PC-9 (cell line): ENCODE data around the gene MTF2. TPM values are rescaled to one million over a fixed set of nuclear protein-coding genes. Genes with fewer than 3 reads are reported as not detected.

Experiments
- BruUV-seq: library from RNA; stranded (reverse); fragments of 400-500 nt; replicated peaks from 2 replicates; lab custom pipeline; 2021; lab: Mats Ljungman, UMichigan
- CTCF ChIA-PET: fragments of 300-600 bp; sonication (Branson Sonifier 250); formaldehyde crosslinking; loops from one replicate; lab custom pipeline; 2022; ENCODE audit warnings: antibody characterized with exemption; lab: Charles Lee
- POLR2A ChIA-PET: fragments of 300-600 bp; sonication (Branson Sonifier 250); formaldehyde crosslinking; loops from one replicate; lab custom pipeline; 2022; ENCODE audit warnings: antibody characterized with exemption; ENCODE audit not compliant: unreplicated experiment; lab: Charles Lee
- DNase-seq, 2 experiments: peaks; one replicate each; pipeline versions ENCODE4 v3.0.0 to v3.0.0-alpha.2; 2015 to 2022; ENCODE audit warnings: mixed read lengths in 1 of 2
- H2AFZ ChIP-seq: fragments of 200-600 bp; sonication (generic); 2 replicates; pipeline ENCODE4 v1.8.1; 2017; ENCODE audit warnings: antibody characterized with exemption
- H3F3A ChIP-seq: fragments of 200-600 bp; sonication (generic); 2 replicates; pipeline ENCODE4 v1.8.1; 2017; ENCODE audit warnings: antibody characterized with exemption, mild to moderate bottlenecking, low read depth; ENCODE audit not compliant: insufficient read depth
- H3K27ac ChIP-seq: fragments of 200-600 bp; sonication (generic); 2 replicates; pipeline ENCODE4 v1.6.1; 2016; ENCODE audit warnings: mixed run types
- H3K27me3 ChIP-seq: fragments of 200-600 bp; sonication (generic); 2 replicates; pipeline ENCODE4 v1.6.1; 2016; ENCODE audit warnings: low read depth, mixed run types; ENCODE audit not compliant: insufficient read depth
- H3K36me3 ChIP-seq: fragments of 200-600 bp; sonication (generic); 2 replicates; pipeline ENCODE4 v1.6.1; 2016; ENCODE audit warnings: low read depth, mixed run types
- H3K4me1 ChIP-seq: fragments of 200-600 bp; sonication (generic); replicated peaks from 2 replicates; pipeline ENCODE4 v1.6.1; 2016; ENCODE audit warnings: mixed run types; ENCODE audit not compliant: insufficient read depth
- H3K4me2 ChIP-seq: fragments of 200-600 bp; sonication (generic); 2 replicates; pipeline ENCODE4 v1.6.1; 2017; ENCODE audit warnings: mixed run types
- H3K4me3 ChIP-seq: fragments of 200-600 bp; sonication (generic); 2 replicates; pipeline ENCODE4 v1.6.1; 2016; ENCODE audit warnings: mixed run types
- H3K79me2 ChIP-seq: fragments of 200-600 bp; sonication (generic); 2 replicates; pipeline ENCODE4 v1.6.1; 2017; ENCODE audit warnings: low read depth, mixed run types
- H3K9me2 ChIP-seq: fragments of 200-600 bp; sonication (generic); 2 replicates; pipeline ENCODE4 v1.8.1; 2017; ENCODE audit warnings: mild to moderate bottlenecking; ENCODE audit not compliant: insufficient read depth
- H3K9me3 ChIP-seq: fragments of 200-600 bp; sonication (generic); 2 replicates; pipeline ENCODE4 v1.8.1; 2016; ENCODE audit warnings: low read depth; ENCODE audit not compliant: insufficient read depth
- H4K20me1 ChIP-seq: fragments of 200-600 bp; sonication (generic); 2 replicates; pipeline ENCODE4 v1.8.1; 2017; ENCODE audit not compliant: insufficient read depth
- CTCF ChIP-seq: fragments of 200-600 bp; sonication (generic); conservative IDR thresholded peaks from 2 replicates; pipeline ENCODE4 v1.6.1; 2017; ENCODE audit warnings: mixed run types, antibody characterized with exemption, mild to moderate bottlenecking, moderate library complexity
- EZH2 ChIP-seq: fragments of 200-600 bp; sonication (generic); IDR thresholded peaks from 2 replicates; pipeline ENCODE4 v1.8.0; 2017; ENCODE audit warnings: antibody characterized with exemption, low read depth
- intact Hi-C: fragments of 100-400 bp; cut with micrococcal nuclease; formaldehyde crosslinking; loops from one replicate; pipeline ENCODE4 v1.10.0; 2022; ENCODE audit not compliant: unreplicated experiment
- total RNA-seq: library from RNA; stranded (reverse); gene quantifications from 2 replicates; pipeline ENCODE4 v1.2.3, GENCODE V29; 2021

MTF2 gene
- total RNA-seq, 1 experiment from 2014 or later, result 31.7 TPM

GRCh38 chr1:93034397-93034796 is 44.7 kb upstream of the MTF2 start:
- BruUV-seq, result no TSS peak
- Histone ChIP-seq H3K9me2 (no peaks in the 10 kb centered on the region), H4K20me1 (no peaks in the 10 kb centered on the region), H3K9me3 (no peaks in the 10 kb centered on the region), H3K79me2 (no peaks in the 10 kb centered on the region), H3K4me2 (no peak overlapping the region), H3F3A (0 out of 2 replicates have a peak, but pooled peaks cover 4% of the 10 kb centered on the region), H3K4me3 (no peak overlapping the region), H3K36me3 (no peaks in the 10 kb centered on the region), H2AFZ (no peak overlapping the region), H3K27me3 (no peaks in the 10 kb centered on the region), H3K27ac (no peak overlapping the region), H3K4me1 (no peaks in the 10 kb centered on the region)
- no peak for DNase-seq
- ChIA-PET POLR2A (no interaction called here), CTCF (no interaction called here)
- intact Hi-C loops, result no loop called here
- TF ChIP-seq CTCF, result no peak
- no peak for TF ChIP-seq EZH2

- no peaks in the 10 kb centered on the region for H4K20me1 ChIP-seq
- no peaks in the 10 kb centered on the region for H3K9me3 ChIP-seq
- intact Hi-C loops, result no loop called here
- no peak for DNase-seq
- no peak overlapping the region for H3K4me3 ChIP-seq
- H3K27ac ChIP-seq, result no peak overlapping the region
- 0 out of 2 replicates have a peak, but pooled peaks cover 4% of the 10 kb centered on the region for H3F3A ChIP-seq
- TF ChIP-seq EZH2 (no peak), CTCF (no peak)
- no peaks in the 10 kb centered on the region for H3K27me3 ChIP-seq
- no peaks in the 10 kb centered on the region for H3K79me2 ChIP-seq
- no peaks in the 10 kb centered on the region for H3K9me2 ChIP-seq
- H3K36me3 ChIP-seq, result no peaks in the 10 kb centered on the region
- H3K4me2 ChIP-seq, result no peak overlapping the region
- no TSS peak for BruUV-seq
- no peak overlapping the region for H2AFZ ChIP-seq
- ChIA-PET CTCF (interaction anchor here (0.5 to 0.6 kb wide), 2 partner anchors 14 to 74 kb away, joined by 4 read pairs; no protein-coding TSS in a partner anchor), POLR2A (no interaction called here)
- H3K4me1 ChIP-seq, result no peaks in the 10 kb centered on the region
These were observed 42.4 kb upstream of the MTF2 start for GRCh38 chr1:93036672-93037071.

GRCh38 chr1:93042187-93043056 is 36.7 kb upstream of the MTF2 start:
- no peaks in the 10 kb centered on the region for H3K9me2 ChIP-seq
- no peak overlapping the region for H3K27ac ChIP-seq
- no peaks in the 10 kb centered on the region for H3K4me1 ChIP-seq
- no peaks in the 10 kb centered on the region for H3K27me3 ChIP-seq
- H3K4me2 ChIP-seq, result no peak overlapping the region
- H3K36me3 ChIP-seq, result no peaks in the 10 kb centered on the region
- intact Hi-C loops, result no loop called here
- H4K20me1 ChIP-seq, result no peaks in the 10 kb centered on the region
- no peaks in the 10 kb centered on the region for H3K9me3 ChIP-seq
- no peak for DNase-seq
- no peak overlapping the region for H3K4me3 ChIP-seq
- H3F3A ChIP-seq, result no peaks in the 10 kb centered on the region
- CTCF ChIA-PET, result no interaction called here
- BruUV-seq, result no TSS peak
- TF ChIP-seq CTCF (no peak), EZH2 (no peak)
- no peak overlapping the region for H2AFZ ChIP-seq
- no peaks in the 10 kb centered on the region for H3K79me2 ChIP-seq
- POLR2A ChIA-PET, result interaction anchor here (0.7 kb wide), 1 partner anchor 77 kb away, joined by 3 read pairs; no protein-coding TSS in a partner anchor
